GM23338 (cell line): ENCODE measurements around the gene AP3S1.
"Not testable (repeated sequence)": the region's sequence is repeated elsewhere in the genome, so short reads cannot be mapped to it uniquely, and the experiment has no call there.

Experiments used
- ETS1 ChIP-seq: IDR thresholded peaks from 2 replicates; pipeline ENCODE4 v1.6.1; 2016; ENCODE audit warnings: antibody characterized with exemption
- EZH2 ChIP-seq: fragments of 200-600 bp; sonication (generic); IDR thresholded peaks from one replicate; pipeline ENCODE4 v1.8.0; 2017; ENCODE audit warnings: antibody characterized with exemption, mild to moderate bottlenecking, low read depth; ENCODE audit not compliant: unreplicated experiment
- EZH2phosphoT487 ChIP-seq: fragments of 200-600 bp; sonication (generic); IDR thresholded peaks from one replicate; pipeline ENCODE4 v1.8.1; 2018; ENCODE audit warnings: antibody characterized with exemption; ENCODE audit not compliant: unreplicated experiment
- POLR2AphosphoS5 ChIP-seq: IDR thresholded peaks from 2 replicates; pipeline ENCODE4 v1.6.1; 2016; ENCODE audit warnings: antibody characterized with exemption, low read depth
- TF ChIP-seq, protein P1 (sequence below), 2 experiments: fragments of 200-600 bp in 1 of 2; sonication (generic) in 1 of 2; conservative IDR thresholded peaks; 2 replicates each; pipeline versions ENCODE4 v1.5.1 to v1.6.1; 2016 to 2017; ENCODE audit warnings: antibody characterized with exemption in 2 of 2, low read depth in 2 of 2, mild to moderate bottlenecking in 2 of 2, moderate library complexity in 1 of 2
- TF ChIP-seq, protein P2 (sequence below): IDR thresholded peaks from one replicate; pipeline ENCODE4 v1.6.1; 2018; ENCODE audit warnings: antibody characterized with exemption; ENCODE audit not compliant: unreplicated experiment

DNA sequence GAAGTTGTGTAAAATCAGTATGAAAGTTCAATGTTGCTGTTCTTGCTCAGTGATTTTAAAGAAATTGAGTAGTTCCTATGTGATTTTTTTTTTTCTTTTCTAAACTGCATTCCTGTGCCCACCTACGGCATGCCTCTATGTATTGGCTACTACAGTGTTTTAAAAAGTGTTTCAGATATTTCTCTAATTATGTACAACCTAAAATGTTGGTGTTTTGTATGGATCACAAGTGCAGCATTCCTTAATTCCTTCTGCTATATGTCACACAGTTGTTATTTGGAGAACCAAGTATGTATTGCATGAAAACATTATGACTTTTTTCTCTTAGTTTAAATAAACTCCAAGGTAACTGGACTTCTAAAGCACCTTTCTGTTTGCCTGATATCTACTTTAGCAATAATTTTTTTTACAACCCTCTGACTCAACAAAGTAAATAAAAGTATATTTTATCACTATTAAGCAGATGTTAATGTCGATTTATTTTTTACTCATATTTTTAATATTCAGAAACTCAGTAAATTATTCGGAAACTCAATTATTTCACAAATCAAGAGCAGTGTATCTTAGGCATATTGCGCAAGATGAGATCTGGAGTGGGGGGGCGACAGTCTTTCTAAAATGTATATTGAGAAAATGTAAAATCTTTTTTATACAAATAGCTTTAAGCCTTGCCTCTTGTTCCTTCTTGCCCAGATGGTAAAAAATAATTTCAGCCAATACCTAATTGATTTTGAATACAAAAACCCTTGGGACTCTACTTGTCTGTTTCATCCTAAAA, 72.1 kb downstream of the AP3S1 start:
- TF ChIP-seq, protein P1, sequence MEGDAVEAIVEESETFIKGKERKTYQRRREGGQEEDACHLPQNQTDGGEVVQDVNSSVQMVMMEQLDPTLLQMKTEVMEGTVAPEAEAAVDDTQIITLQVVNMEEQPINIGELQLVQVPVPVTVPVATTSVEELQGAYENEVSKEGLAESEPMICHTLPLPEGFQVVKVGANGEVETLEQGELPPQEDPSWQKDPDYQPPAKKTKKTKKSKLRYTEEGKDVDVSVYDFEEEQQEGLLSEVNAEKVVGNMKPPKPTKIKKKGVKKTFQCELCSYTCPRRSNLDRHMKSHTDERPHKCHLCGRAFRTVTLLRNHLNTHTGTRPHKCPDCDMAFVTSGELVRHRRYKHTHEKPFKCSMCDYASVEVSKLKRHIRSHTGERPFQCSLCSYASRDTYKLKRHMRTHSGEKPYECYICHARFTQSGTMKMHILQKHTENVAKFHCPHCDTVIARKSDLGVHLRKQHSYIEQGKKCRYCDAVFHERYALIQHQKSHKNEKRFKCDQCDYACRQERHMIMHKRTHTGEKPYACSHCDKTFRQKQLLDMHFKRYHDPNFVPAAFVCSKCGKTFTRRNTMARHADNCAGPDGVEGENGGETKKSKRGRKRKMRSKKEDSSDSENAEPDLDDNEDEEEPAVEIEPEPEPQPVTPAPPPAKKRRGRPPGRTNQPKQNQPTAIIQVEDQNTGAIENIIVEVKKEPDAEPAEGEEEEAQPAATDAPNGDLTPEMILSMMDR (conservative IDR thresholded peaks at IDR 0.05; ENCODE audit: low read depth in 2 of 2), result not testable (repeated sequence)
- TF ChIP-seq EZH2phosphoT487, ETS1, EZH2, POLR2AphosphoS5: not testable (repeated sequence)
- TF ChIP-seq, protein P2, sequence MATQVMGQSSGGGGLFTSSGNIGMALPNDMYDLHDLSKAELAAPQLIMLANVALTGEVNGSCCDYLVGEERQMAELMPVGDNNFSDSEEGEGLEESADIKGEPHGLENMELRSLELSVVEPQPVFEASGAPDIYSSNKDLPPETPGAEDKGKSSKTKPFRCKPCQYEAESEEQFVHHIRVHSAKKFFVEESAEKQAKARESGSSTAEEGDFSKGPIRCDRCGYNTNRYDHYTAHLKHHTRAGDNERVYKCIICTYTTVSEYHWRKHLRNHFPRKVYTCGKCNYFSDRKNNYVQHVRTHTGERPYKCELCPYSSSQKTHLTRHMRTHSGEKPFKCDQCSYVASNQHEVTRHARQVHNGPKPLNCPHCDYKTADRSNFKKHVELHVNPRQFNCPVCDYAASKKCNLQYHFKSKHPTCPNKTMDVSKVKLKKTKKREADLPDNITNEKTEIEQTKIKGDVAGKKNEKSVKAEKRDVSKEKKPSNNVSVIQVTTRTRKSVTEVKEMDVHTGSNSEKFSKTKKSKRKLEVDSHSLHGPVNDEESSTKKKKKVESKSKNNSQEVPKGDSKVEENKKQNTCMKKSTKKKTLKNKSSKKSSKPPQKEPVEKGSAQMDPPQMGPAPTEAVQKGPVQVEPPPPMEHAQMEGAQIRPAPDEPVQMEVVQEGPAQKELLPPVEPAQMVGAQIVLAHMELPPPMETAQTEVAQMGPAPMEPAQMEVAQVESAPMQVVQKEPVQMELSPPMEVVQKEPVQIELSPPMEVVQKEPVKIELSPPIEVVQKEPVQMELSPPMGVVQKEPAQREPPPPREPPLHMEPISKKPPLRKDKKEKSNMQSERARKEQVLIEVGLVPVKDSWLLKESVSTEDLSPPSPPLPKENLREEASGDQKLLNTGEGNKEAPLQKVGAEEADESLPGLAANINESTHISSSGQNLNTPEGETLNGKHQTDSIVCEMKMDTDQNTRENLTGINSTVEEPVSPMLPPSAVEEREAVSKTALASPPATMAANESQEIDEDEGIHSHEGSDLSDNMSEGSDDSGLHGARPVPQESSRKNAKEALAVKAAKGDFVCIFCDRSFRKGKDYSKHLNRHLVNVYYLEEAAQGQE, result not testable (repeated sequence)
